Hematopoietic multipotent progenitor cell treated with erythropoietin and hydrocortisone succinate and interleukin-3 and kit ligand, for 4 days (in vitro differentiated cells): ENCODE measurements around the gene TCERG1L.

Experiments used
- DNase-seq: peaks from one replicate; pipeline ENCODE4 v3.0.0-alpha.2; 2015

Gene TCERG1L

DNA sequence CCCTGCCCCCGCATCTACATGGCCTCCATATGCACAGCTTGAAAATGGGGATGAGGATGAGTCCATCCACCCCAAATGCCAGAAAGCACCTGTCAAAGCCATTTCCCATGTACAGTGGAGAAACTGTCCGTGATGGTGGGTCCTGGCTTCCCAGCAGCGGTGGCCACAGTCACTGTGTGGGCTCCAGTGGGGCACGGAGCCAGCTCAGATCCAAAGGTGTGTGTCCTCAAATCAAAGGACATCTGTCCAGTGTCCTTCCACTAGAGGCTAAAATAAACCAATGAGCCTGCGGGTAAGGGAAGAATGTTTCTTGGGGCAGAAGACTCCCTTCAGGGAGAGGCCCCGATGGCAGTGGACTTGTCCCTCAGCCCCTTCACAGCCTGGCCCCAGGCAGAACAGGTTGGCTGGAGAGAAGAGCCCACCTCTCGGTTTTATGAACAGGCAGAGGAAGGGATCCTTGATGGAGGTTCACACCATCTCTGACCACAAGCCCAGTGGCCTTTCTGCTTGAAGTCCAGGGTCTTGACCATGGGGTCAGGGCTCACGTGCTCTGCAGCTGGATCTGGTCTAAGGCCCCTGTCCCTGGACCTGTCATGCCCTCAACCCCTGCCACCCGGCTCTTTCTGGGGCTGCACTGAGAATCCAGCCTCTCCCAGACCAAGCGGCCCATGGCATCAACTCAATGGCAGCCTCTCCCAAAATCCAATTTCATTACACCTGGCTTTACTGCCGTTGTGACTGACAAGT, 106.9 kb downstream of the TCERG1L start:
- no peak for DNase-seq

DNA sequence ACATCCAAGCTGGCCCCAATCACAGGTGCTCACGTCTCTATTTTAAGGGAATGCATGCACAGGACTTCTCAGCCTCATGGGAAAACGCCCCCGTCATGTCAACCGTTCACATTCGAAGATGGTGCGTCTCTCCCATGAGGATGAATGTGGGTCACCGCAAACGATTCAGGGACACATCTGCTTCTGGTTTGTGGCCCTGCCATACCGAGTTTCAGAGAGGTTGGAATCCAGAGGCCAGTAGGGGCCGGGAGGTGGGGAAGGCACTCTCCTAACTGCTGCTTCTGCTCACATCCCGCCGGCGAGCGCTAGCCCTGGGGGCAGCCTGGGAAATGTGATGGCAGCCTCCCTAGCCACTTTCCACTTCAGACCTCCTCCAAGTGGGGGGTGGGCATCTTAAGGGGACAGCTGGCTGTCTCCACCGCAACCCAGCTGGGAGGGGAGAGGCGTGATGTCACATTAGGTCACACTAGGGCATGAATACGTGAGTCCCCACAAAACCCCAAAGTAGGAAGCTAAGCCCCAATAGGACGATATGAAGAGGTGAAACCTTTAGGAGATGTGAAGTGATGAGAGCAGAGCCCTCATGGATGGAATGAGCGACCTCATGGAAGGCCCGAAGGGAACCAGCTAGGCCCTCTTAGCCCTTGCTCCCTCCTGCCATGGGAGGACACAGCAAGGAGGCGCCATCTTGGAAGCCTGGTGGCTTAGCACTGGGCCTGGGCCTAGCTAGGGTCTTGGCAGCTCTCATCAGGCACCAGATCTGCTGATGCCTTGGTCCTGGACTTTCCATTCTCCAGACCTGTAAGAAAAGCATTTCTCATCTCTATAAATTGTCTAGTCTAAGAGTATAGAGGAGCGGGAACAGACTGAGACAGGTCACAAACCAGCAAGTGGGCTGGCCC, 107.8 kb downstream of the TCERG1L start:
- DNase-seq: no peak

DNA sequence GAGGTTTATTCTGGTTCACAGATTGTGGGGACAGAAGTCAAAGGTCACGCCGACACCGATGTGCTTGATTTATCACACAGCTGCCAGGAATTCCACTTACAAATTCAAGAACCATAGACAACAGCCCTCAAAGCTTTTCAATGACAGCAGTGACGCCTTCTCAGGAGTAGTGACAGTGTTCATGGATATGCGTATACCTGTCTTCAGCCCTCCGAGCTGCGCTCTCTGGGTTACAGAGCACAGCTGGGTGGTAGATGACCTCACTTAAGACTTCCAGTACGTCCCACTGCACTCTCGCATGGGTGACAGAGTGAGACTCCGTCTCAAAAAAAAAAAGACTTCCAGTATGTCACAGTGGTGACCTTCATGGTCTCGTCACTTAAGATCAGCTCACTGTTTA, 108.5 kb downstream of the TCERG1L start:
- DNase-seq: no peak

DNA sequence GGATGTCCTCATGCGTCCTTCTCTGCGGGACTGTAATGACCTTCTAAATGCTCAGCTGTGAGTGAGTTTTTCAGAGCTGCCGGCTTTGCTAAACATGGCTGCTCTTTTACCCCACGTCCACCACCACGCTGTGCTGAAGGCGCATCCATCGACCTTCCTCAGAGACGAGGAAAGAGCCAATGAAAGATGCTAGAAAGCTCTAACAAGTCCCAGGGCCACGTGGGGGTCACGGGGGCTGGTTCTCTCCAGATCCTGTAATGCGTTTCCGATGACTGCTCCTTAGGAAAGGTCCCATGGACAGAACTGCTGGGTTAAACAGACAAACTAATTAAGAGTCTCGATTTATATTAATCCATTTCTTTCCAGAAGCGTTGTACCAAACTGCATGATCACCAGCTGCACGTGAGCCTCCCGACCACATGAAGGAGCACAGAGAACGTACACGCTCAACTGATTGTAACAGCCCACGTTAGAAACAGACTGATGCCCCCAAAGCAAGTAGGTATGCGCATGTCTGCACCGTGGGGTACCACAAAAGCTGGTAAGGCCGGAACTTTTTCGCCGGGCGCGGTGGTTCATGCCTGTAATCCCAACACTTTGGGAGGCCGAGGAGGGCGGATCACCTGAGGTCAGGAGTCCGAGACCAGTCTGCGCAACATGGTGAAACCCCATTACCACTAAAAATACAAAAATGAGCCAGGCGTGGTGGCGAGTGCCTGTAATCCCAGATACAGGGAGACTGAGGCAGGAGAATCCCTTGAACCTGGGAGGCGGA, 109.6 kb downstream of the TCERG1L start:
- DNase-seq: no peak

DNA sequence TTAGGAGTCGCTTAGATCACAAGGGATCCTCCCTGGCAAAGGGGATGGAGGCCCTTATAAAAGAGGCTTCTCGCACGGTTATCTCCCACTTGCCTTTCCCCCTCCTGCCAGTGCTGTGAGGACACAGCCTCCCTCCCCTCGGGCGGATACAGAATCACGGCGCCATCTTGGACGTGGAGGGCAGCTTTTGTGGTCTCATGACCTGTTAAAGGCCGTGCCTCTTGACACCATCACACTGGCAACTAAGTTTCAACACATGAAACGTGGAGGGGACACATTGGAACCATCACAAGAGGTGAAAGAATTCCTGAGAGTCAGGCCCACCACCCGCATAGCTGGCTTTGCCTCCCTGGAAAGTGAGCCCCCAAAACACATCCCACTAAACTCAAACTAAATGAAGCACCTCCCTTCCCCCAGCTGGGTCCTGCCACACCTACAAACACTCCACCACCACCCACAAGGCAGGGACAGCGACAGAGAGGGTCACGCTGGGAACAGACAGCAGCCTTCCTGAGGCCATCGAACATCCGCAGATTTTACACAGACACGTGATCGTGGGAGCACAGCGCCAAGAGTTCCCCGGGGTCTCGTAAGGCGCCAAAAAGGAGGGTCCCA, 110.6 kb downstream of the TCERG1L start:
- DNase-seq: no peak

DNA sequence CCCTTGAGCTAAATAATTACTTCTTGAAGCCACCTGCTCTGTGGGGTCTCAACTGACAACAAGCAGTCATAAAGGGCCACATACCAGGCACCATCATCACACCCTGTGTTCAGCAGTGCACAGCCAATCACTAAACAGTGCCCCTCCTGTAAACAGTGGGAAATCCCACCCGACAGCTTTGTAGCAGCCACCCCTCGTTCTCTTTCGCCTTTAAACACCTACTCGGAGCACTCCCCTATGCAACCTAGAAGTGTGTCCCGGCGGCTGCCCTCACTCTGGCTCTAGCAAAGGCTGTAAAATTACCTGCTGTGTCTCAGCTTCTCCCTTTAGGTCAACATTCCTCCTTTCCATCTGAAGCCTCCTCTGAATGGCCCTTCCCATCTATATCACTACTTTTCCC, 111.9 kb downstream of the TCERG1L start:
- DNase-seq: no peak

DNA sequence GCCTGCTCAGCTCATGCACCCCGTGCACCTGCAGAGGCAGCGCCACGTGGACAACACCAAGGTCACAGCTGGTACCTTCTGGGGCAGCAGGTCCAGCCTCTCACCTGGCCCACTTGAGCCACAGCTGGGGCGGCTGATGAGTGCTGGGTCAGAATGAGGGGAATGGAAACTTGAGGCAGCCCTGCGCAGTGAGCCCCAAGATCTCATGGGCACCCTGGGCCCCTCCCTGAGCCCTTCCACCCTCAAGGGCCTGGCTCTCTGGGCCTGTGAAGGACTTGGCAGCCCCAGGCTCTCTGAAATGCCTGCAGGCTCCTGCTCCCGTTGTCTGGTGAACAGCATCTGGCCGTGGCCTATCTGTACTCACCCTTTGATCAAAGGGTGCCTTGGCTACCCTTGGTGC, 112.7 kb downstream of the TCERG1L start:
- DNase-seq: no peak

DNA sequence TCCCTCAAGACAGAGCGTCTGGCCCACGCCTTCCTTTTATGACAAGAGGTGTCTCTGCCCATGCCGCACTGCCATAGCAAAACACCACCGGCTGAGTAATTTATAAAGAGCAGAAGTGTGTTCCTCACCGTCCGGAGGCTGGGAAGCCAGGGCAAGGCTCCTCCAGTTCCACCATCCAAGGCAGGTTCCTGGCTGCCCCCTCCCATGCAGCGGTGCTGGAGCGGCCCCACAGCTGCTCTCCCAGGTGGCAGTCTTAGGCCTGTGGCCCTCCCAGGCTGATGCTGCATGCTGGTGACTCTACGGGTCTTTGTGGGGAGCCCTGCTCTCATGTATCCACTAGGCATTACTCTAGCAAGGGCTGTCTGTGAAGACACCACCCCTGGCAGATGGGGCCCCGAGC, 113.1 kb downstream of the TCERG1L start:
- DNase-seq: no peak

DNA sequence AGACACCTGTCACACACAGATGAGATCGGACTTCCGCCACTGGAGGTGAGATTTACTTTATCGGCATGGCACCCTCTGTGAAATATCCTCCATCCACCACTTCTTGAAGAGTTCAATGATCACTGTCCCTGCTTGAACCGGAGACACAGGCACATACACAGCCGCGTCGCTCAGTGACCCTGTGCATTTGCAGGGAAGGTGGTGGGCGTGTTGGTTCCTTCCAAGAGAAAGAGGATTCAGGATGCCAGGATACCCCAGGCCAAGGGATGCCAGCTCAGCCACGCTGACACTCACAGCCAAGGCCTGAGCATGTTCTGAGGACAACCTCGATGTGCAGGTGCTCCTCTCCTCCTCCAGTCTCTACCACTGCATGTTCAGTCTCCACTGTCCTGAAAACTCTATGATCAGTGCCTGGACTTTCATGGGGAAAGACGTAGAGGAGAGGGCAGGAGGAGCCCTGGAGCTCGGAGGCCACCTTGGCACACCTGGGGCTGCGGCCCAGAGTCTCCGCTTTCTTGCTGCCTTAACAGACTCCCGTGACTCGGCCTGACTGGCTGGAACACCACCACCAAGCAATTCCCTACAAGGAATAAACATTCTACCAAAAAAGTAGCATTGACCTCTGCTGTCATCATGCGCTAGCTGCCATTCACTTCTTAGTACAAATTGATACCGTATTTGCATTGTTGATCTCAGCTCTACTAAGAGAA, 115.2 kb downstream of the TCERG1L start:
- DNase-seq: no peak

DNA sequence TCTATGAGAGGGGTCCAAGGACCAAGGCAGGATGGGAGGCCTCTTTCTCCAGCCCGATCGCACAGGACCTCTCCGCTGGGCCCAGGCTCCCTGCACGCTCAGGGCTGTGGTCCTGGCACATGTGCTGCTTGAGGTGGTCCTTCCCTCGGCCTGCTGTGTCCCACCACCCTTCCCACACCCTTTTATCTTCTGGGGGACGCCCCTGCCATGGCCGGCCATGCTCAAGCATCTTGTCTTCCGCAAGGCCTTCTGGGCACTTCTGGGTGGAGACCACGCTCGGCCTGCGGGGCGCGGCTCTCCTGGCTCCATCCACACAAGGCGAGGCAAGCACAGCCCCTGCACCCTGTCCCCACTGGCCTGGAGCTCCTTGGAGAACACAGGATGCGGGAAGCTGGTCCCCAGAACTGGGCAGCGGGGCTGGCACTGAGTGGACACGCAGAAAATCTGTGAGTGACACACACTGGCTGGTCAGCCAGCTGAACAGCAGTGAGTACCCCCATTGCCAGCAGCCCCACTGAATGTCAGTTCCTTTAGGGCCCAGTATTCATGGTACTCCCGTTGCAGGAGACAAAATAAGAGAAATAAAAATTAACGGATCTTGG, 115.9 kb downstream of the TCERG1L start:
- DNase-seq: no peak

DNA sequence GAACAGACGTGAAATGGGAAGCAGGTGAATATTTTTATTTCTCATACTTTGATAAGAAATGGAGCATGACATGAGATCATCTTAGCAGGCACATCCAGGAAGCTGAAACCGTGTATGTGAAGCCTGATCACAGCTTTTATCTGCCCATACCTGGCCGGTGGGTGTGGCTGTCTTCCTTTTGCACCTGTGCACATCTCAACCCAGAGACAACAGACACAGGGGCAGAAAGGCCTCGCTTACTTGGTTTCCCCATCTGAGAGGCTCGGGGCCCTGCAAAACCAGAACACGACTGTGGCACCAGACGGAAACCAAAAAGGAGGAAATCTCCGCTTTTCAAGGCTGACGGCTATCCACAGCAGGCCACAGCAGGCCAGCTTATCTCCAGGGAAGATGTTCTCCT, 116.4 kb downstream of the TCERG1L start:
- no peak for DNase-seq

DNA sequence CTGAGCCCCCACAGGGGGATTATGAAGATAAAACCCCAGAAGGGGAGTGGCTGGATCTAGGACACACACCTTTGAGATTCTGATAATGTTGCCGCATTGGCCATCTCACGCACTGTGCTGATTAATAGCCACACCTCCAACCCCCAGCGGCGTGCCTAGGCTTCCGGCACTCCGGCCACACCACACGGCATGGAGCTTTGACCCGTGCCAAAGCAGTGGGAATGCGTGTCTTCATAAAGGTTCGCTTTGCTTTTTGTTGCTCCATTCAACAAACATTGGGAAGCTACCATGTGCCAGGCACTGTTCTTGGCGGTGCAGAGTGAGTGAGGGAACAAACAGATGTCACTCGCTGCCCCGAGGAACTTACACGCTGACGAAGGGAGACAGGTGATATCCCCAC, 117.6 kb downstream of the TCERG1L start:
- DNase-seq: no peak

DNA sequence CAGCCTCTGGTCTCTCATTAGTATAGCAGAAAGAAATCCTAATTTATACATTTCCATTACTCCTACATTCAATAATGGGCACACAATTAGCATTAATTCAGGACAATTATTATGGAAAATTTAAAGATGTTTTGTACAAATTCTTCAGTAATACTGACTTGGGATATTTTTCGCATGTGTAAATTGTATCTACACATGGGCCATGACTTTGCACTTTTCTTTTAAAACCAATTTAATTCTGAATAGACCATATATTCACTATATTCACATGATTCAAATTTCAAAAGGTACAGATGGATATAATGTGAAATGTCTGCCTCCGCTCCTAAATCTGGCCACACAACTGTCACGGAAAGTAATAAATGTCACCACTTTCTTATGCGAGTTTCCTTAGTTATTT, 123.0 kb downstream of the TCERG1L start:
- DNase-seq: no peak

DNA sequence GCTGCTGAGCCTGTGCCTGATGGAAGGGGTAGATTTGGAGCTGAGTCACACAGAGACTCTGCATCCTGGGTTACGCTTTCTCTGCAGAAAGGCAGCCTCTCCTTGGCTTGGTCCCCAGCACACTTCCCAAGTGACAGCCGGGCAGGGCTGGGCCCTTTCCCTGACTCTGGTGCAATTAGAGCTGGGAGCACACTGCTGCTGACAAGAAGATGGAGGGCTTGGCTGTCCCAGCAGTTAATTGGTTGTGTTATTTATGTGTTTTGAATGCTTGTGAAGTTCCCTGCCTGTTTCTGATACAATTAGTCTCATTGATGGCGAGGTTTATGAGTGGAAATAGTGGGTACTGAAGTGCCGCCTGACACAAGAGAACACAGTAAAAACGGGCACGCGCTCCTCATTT, 123.6 kb downstream of the TCERG1L start:
- no peak for DNase-seq

DNA sequence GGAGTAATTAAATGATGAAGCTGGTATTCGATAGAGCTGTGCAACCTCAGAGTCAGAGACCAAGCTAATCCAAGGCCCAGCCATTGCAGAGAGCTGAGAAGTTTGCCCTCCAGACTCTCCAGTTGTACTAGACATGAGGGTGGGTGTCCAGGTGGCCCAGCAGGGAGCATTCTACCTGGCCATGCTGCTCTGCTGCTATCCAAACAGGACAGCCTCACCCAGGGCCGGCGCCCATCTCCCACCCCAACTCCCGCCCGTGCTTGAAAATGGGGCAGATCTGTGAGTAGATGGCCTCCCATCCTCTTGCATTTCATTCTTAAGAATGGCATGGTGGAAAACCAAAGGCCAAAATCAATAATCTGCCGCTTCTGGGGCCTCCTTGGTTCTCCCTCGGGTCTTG, 124.2 kb downstream of the TCERG1L start:
- DNase-seq: no peak

DNA sequence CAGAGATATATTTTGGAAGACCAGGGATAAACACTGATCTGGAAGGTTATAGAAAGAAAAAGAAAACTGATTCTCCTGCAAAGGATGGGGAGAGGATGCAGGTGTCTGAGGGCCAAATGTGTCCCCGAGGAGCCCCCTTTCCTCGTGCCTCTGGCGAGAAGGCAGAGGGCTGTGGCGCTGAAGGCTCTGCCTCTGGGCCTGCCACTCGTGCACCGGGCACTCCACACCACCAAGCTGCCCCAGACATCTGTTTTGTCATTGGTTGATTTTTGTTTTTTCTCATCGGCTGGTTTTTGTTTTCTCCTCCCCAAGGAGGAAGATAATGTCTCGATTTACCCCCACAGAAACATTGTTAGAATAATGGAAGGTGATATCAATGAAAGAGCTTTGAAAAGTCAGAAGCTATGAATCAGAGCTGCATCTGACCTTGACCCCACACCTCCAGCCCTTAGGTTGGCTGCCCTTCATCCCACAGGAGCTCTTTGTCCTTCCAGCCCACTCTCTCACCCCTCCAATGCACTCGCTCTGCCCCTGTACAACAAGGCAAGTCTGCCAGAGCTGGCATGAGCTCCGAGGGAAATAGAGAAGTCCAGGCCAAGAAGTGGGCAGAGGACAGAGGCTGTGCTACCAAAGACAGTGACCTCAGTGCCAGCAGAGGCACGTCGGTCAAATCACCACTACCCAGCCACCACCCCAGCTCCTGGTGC, 124.8 kb downstream of the TCERG1L start:
- DNase-seq: no peak

DNA sequence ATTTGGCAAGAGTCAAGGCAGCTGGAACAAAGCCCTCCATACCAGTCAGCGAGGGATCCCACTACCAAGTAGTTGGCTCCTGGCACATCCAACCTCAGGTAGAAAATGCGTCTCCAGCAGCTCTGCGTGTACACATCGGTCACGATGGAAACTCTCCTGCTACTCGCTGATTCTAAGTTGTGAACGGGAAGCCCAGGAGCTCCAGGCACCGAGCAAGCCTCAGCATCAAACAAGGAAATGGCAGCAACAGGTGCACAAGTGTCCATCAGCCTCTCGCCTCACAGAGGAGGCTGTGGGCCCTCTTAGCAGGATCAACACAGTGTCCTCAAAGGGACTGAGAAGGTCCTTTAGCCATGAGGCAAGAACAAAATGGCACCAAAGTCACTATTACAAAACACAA, 127.0 kb downstream of the TCERG1L start:
- no peak for DNase-seq

DNA sequence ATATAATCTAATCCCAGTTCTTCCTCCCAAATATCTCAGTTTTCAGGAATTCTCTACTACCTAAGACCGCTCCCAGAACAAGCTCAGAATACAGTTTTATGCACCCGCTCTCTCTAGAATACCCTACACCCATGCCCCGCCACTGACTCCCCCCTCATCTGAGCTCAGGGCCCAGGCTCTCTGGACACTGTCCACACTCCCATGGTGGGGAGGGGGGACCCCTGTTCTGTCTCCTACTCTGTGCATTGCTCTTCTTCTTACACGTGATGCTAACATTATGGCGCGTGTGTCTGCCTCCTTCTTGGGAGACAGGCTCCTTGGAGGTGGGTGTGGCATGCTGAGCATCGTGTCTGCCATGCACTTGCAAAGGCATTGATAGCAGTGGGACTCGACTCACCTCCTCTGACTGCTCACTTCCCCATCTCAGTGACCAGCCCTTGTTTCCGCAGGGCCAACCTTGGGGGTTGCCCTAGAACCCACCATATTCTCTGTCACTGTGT, 127.9 kb downstream of the TCERG1L start:
- DNase-seq: no peak

DNA sequence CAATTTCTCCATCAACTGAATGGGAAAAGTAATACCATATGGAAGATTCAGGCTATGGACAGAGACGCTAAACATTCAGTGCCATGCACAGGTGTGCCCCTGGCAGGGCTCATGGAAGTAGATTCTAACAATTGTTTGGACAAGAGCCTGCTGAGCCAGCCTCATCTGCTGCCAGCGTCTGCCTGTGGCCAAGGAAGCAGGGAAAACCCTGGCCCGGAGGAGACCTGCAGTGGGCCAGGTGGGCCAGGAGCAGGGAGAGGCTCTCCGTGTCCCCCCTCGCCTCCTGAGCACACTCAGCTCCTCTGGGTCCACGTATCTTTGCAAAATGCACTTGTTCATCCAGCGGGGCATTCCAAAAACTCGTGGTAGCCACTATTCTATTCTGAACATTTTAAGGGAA, 130.1 kb downstream of the TCERG1L start:
- no peak for DNase-seq

DNA sequence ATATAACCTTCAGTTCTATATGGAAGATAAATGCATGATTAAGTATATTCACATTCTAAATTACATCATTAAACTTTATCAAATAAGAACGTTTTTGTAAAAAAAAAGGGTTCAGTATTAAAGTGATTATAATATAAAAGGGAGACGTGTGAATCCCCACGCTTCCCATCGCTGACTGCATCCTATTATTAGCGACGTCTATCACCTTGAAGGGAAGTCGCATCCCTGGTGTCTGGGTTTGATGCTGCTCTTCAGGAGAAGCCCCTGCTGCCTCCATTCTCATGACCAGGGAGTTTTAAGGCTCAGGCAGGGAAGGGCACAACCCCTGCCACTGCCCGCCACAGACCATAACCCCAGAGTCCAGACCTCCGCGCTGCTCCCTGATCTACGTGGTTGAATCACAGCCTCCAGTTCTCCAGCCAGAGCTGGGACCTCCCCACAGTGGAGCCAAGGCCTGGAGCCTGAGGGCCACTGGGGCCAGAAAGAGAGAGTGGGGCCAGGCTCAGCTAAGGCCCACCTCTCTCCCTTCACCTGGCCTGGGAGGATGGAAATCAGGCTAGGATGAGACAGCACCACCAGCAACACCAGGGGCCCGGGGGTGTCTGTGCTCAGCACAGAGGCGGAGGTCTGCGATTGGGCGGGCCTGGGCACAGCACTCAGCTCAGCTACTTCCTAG, 130.6 kb downstream of the TCERG1L start:
- no peak for DNase-seq

DNA sequence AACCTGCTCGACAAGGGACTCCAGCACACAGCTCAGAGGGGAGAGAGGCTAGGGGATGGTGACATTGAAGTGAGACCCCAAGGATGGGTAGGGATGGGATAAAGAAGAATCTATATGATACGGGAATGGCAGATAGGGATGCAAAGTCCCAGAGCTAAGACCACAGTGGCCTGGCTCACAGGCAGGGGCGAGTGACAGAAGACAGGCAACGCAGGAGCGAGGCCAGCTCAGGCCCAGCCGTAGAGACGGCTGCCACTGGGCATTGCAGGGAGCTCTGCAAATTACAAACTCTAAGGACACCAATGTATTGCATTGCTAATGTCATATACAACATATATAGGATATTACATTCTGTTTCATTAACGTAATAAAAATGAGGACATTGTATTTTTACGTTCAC, 131.4 kb downstream of the TCERG1L start:
- DNase-seq: no peak
